CD4-positive, alpha-beta T cell treated with Interleukin-1 beta for 1 hour (primary cell): Measurements from ENCODE around the gene JAK3.
A peak's percentile ranks its signal among the peaks of the same experiment; 100 is the strongest.
"Not testable (repeated sequence)": the region's sequence is repeated elsewhere in the genome, so short reads cannot be mapped to it uniquely, and the experiment has no call there.

Experiments used
- DNase-seq, 2 donors: peaks; one replicate each; pipeline ENCODE4 v3.0.0-alpha.2; 2020 to 2022

JAK3 gene

GRCh38 chr19:17802137-17802858 lies 45.5 kb downstream of the JAK3 start:
- DNase-seq = no peak

GRCh38 chr19:17798599-17798998 lies 49.2 kb downstream of the JAK3 start:
- not testable (repeated sequence) for DNase-seq

GRCh38 chr19:17797424-17798201 lies 50.2 kb downstream of the JAK3 start:
- no peak for DNase-seq

GRCh38 chr19:17796838-17797423 lies 50.9 kb downstream of the JAK3 start:
- no peak for DNase-seq

GRCh38 chr19:17796013-17796837 lies 51.6 kb downstream of the JAK3 start:
- DNase-seq = no peak

- no peak for DNase-seq
Measured at GRCh38 chr19:17795495-17795856, 52.3 kb downstream of the JAK3 start.

- no peak for DNase-seq
Measured at GRCh38 chr19:17794731-17795494, 52.9 kb downstream of the JAK3 start, which contains the start of gene B3GNT3. B3GNT3 (plus strand) TSS chr19:17795138; CDS start chr19:17807808, 12,670 bp downstream.

GRCh38 chr19:17794412-17794730 lies 53.4 kb downstream of the JAK3 start:
- no peak for DNase-seq

GRCh38 chr19:17790059-17790780 lies 57.6 kb downstream of the JAK3 start:
- peak in 1 of 2 donors; percentile 25 for DNase-seq

GRCh38 chr19:17788632-17789031 lies 59.1 kb downstream of the JAK3 start:
- DNase-seq = no peak

GRCh38 chr19:17787274-17787913 lies 60.4 kb downstream of the JAK3 start:
- no peak for DNase-seq

GRCh38 chr19:17784201-17785008 lies 63.4 kb downstream of the JAK3 start:
- peak; percentile 62 to 74 for DNase-seq

- not testable (repeated sequence) for DNase-seq
Measured at GRCh38 chr19:17783721-17784120, 64.1 kb downstream of the JAK3 start.

- DNase-seq = no peak
Measured at GRCh38 chr19:17780781-17781180, 67.0 kb downstream of the JAK3 start.

GRCh38 chr19:17778968-17779929 lies 68.5 kb downstream of the JAK3 start:
- peak in 1 of 2 donors; percentile 53 for DNase-seq

- DNase-seq = peak; percentile 48 to 71
Measured at GRCh38 chr19:17778251-17778967, 69.4 kb downstream of the JAK3 start.

- not testable (repeated sequence) for DNase-seq
Measured at GRCh38 chr19:17777840-17778239, 69.9 kb downstream of the JAK3 start.
